ENCODE measurements around the gene GALNT9.

- no peak for TF ChIP-seq POLR2A (IDR thresholded peaks at IDR 0.05)
- TF ChIP-seq CTCF (IDR thresholded peaks at IDR 0.05) = no peak
- TF ChIP-seq POLR2AphosphoS5 (IDR thresholded peaks at IDR 0.05) = no peak
- no peak for TF ChIP-seq EP300 (IDR thresholded peaks at IDR 0.05)
Measured at GRCh38 chr12:132273992-132274334, 55.4 kb downstream of the GALNT9 start.
